A549 (cell line): ENCODE measurements around the gene ADAMTS2.

ENCODE experiments used
- BHLHE40 ChIP-seq: IDR thresholded peaks from 2 replicates; pipeline ENCODE4 v1.6.1; 2012; ENCODE audit warnings: low read depth, low read length, inconsistent platforms
- CTCF ChIP-seq: fragments of >200 bp; sonication (Bioruptor Twin); formaldehyde crosslinking; IDR thresholded peaks from 3 replicates; pipeline ENCODE4 v1.5.1; 2016
- EP300 ChIP-seq, 2 experiments: fragments of >200 bp; sonication (Bioruptor Twin); formaldehyde crosslinking; IDR thresholded peaks; 2 replicates in 1 of 2; 3 replicates in 1 of 2; pipeline ENCODE4 v1.6.1; 2016 to 2017
- JUN ChIP-seq, 2 experiments: fragments of >200 bp; sonication (Bioruptor Twin); formaldehyde crosslinking; IDR thresholded peaks; 2 replicates in 1 of 2; 3 replicates in 1 of 2; pipeline ENCODE4 v1.6.1; 2016 to 2017
- POLR2A ChIP-seq: IDR thresholded peaks from 2 replicates; pipeline ENCODE4 v1.6.1; 2012; ENCODE audit warnings: mild to moderate bottlenecking, low read length

DNA sequence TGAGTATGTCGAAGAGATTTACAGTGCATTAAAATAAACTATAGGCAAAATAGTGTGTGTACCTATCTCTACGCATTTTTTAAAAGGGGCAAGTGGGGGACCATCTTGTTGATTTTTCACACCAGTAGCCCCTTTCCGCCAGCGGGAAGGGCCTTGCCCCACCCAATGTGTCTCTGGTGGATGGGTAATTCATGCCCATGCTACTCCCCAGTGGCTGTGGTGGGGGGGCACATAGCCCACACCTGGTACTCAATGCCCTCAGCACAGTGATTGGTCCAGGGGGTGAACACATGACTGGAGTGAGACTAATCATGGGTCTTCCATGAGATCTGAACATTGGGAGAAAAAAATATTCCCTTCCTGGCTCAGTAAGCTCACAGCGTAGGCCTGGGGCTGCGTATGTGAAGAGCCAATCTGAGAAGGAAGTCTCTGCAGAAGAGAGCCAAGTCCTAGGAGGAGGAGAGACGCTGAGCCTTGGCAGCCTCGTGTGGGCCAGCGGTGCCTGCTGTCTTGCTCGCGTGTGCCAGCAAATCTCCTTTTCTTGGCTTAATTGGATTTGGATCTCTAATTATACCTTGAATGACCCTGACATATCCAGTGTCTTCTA lies 103.4 kb downstream of the ADAMTS2 start:
- TF ChIP-seq BHLHE40 (no peak), CTCF (no peak), JUN (IDR thresholded peaks at IDR 0.05) (no peak), POLR2A (no peak), EP300 (IDR thresholded peaks at IDR 0.05) (no peak)
